Measurements from ENCODE around the gene GABRB2. TPM values are rescaled to one million over a fixed set of nuclear protein-coding genes. Genes with fewer than 3 reads are reported as not detected.
"Not testable (repeated sequence)": the region's sequence is repeated elsewhere in the genome, so short reads cannot be mapped to it uniquely, and the experiment has no call there.

GABRB2 gene
- total and polyA plus RNA-seq, 2 of the 13 experiments (the other 11 are each of a cell fraction or from before 2014, with no cell fraction given) = 0.01 TPM; not detected in 1

GRCh38 chr5:161245846-161246245 lies 300.7 kb downstream of the GABRB2 start:
- intact Hi-C loops (cut with micrococcal nuclease; ENCODE audit: unreplicated experiment); BruUV-seq (replicated peaks); H3K27me3 ChIP-seq (ENCODE audit: control insufficient read depth in 1 of 2, insufficient read depth in 2 of 2, low read length in 2 of 2); H3K79me2 ChIP-seq (ENCODE audit: insufficient read depth, low read length); CTCF ChIA-PET (ENCODE audit: low intra/inter-chr PET ratio, low total read pairs); H3K4me3 ChIP-seq (replicated peaks in 1 of 3; ENCODE audit: insufficient read depth in 1 of 3, low read depth in 2 of 3, low read length in 3 of 3); ATAC-seq; H3K9ac ChIP-seq (ENCODE audit: insufficient read depth, low read depth, low read length); H3K9me3 ChIP-seq (ENCODE audit: low read length); H3K36me3 ChIP-seq (replicated peaks in 1 of 2; ENCODE audit: control insufficient read depth in 1 of 2, insufficient read depth in 2 of 2, low read length in 2 of 2); DNase-seq (ENCODE audit: low spot score); H3K4me1 ChIP-seq (ENCODE audit: insufficient read depth, low read length); H3K27ac ChIP-seq (ENCODE audit: extremely low read length, insufficient read depth, low read length); H2AFZ ChIP-seq (ENCODE audit: low read length); in situ Hi-C loops (cut with HindIII; ENCODE audit: extremely low pct_ligation_motif_present, low pct_unique_long_range_greater_than_20kb); POLR2A ChIA-PET; H4K20me1 ChIP-seq (ENCODE audit: insufficient read depth, low read length); FAIRE-seq; H3K4me2 ChIP-seq (ENCODE audit: low read depth, low read length): not testable (repeated sequence)
- 39% methylated on average over 5 of the region's 5 CpGs for WGBS (ENCODE audit: low lambda C conversion rate)
- TF ChIP-seq STAG1 (CRISPR knock-in tag; IDR thresholded peaks at IDR 0.05) = 0 out of 2 replicates have a peak, but pooled peaks have one; percentile 3

Other genes with a start within 250 kb of the GABRB2 start
- gene GABRA6, start 139.0 kb upstream of the GABRB2 start, total RNA-seq (2016; rRNA removed; fragmentation: Illumina TruSeq; extraction: Trizol) = not detected in 2 replicates
- not detected in 2 replicates for gene GABRA6, start 139.0 kb upstream of the GABRB2 start, polyA plus RNA-seq (2011; rRNA removed)